B cell (primary cell): ENCODE data around the gene YES1.

ENCODE experiments used
- CTCF ChIP-seq: fragments of 200-600 bp; IDR thresholded peaks from one replicate; pipeline ENCODE4 v1.8.0; 2022; ENCODE audit warnings: antibody characterized with exemption, mild to moderate bottlenecking
- EZH2 ChIP-seq: IDR thresholded peaks from 2 replicates; pipeline ENCODE4 v1.6.1; 2012; ENCODE audit warnings: borderline replicate concordance, low read depth, mild to moderate bottlenecking, moderate library complexity, low read length; ENCODE audit not compliant: insufficient read depth, poor library complexity, severe bottlenecking

GRCh38 chr18:832085-832681 is 20.1 kb upstream of the YES1 start:
- TF ChIP-seq CTCF, result no peak
- no peak for TF ChIP-seq EZH2
